Measurements from ENCODE around the gene C6orf136. TPM values are rescaled to one million over a fixed set of nuclear protein-coding genes. Genes with fewer than 3 reads are reported as not detected.
A peak's percentile ranks its signal among the peaks of the same experiment; 100 is the strongest.

The C6orf136 gene
- total and polyA plus RNA-seq, 9 of the 15 experiments (the other 6 are each of a cell fraction or from before 2014, with no cell fraction given), result 14.1 to 63.1 (median 18.4) TPM

- TF ChIP-seq ATF4 (CRISPR knock-in tag; IDR thresholded peaks at IDR 0.05) (no peak), HNRNPL (IDR thresholded peaks at IDR 0.05; ENCODE audit: low read depth, low read length) (no peak), CGGBP1 (CRISPR knock-in tag; IDR thresholded peaks at IDR 0.05) (no peak), THAP7 (CRISPR knock-in tag; IDR thresholded peaks at IDR 0.05) (no peak), ZNF766 (CRISPR knock-in tag; conservative IDR thresholded peaks at IDR 0.05) (0 out of 2 replicates have a peak, but pooled peaks have one; percentile 8), BRD9 (IDR thresholded peaks at IDR 0.05; ENCODE audit: low read depth, partially characterized antibody) (peak; percentile 88), ZNF274 (IDR thresholded peaks at IDR 0.05; ENCODE audit: borderline replicate concordance, low read depth, low read length) (no peak), ZBTB43 (CRISPR knock-in tag; IDR thresholded peaks at IDR 0.05) (no peak), STAT6 (CRISPR knock-in tag; IDR thresholded peaks at IDR 0.05) (no peak), NR1H2 (CRISPR knock-in tag; IDR thresholded peaks at IDR 0.05) (no peak), ZNF318 (IDR thresholded peaks at IDR 0.05; ENCODE audit: borderline replicate concordance in 1 of 2, low read depth in 1 of 2) (0 out of 4 replicates have a peak, but pooled peaks of 1 of the 2 experiments have one; percentile 27), XRCC5 (IDR thresholded peaks at IDR 0.05; ENCODE audit: low read depth, low read length) (peak; percentile 23)
These were observed 40.1 kb downstream of the C6orf136 start (continued) for GRCh38 chr6:30686908-30687658.

All from K562 (cell line).